Measurements from ENCODE around the gene HOXB1. TPM values are rescaled to one million over a fixed set of nuclear protein-coding genes. Genes with fewer than 3 reads are reported as not detected.

The HOXB1 gene
- total and polyA plus RNA-seq, 12 donors, result not detected

DNA sequence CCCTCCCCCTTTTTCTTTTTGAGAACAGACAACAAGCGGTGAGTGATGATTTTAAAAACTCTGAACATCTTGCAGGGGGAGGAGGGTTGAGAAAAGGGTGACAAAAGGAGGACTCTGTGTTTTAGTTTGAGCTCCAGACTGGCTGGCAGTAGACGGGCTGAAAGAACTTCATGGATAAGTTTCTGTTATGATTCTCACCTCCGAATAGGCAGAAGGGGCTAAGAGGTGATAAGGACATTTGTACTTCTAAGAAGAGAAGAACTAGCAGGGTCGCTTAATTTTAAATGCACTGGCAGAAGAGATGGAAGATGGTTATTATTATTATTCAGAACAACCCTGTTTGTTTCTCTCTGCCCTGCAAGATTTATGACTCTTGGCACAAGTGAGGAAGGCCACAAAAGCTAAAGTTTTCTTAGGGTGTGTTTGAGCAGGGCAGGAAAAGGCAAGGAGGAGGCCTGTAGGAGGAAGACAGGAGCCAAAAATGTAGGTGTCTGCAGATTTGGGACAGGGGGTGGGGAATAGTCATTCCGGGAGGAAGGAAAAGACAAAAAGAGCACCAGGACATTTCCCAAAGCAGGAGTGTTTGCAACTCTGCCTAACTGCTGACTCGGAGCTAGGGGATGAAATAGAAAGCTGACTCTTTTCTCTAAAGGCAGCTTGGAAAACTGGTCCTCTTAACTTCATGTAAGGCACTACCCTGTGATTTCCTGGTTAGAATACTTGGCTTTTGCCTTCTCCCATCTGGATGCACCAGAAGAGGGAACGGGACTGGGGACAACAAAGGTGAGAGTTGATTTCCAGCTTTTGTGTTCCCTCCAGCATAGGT, 26.0 kb upstream of the HOXB1 start:
- peaks cover 0 to 98% (median 90%) of the 10 kb centered on the region in 7 donors for H3K27me3 ChIP-seq
- DNase-seq, result no peak
- H3K36me3 ChIP-seq, result no peaks in the 10 kb centered on the region
- no peak overlapping the region for H3K27ac ChIP-seq
- intact Hi-C loops (cut with DNase I), result no loop called here
- no peak overlapping the region for H3K4me3 ChIP-seq
- TF ChIP-seq, protein P1, sequence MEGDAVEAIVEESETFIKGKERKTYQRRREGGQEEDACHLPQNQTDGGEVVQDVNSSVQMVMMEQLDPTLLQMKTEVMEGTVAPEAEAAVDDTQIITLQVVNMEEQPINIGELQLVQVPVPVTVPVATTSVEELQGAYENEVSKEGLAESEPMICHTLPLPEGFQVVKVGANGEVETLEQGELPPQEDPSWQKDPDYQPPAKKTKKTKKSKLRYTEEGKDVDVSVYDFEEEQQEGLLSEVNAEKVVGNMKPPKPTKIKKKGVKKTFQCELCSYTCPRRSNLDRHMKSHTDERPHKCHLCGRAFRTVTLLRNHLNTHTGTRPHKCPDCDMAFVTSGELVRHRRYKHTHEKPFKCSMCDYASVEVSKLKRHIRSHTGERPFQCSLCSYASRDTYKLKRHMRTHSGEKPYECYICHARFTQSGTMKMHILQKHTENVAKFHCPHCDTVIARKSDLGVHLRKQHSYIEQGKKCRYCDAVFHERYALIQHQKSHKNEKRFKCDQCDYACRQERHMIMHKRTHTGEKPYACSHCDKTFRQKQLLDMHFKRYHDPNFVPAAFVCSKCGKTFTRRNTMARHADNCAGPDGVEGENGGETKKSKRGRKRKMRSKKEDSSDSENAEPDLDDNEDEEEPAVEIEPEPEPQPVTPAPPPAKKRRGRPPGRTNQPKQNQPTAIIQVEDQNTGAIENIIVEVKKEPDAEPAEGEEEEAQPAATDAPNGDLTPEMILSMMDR (IDR thresholded peaks at IDR 0.05), result no peak
- no peak for ATAC-seq
- peaks cover 0 to 26% (median 0%) of the 10 kb centered on the region in 9 donors for H3K4me1 ChIP-seq
- no peaks in the 10 kb centered on the region for H3K9me3 ChIP-seq
- 40 to 43% methylated on average over 7 of the region's 7 CpGs for WGBS, 2 donors

DNA sequence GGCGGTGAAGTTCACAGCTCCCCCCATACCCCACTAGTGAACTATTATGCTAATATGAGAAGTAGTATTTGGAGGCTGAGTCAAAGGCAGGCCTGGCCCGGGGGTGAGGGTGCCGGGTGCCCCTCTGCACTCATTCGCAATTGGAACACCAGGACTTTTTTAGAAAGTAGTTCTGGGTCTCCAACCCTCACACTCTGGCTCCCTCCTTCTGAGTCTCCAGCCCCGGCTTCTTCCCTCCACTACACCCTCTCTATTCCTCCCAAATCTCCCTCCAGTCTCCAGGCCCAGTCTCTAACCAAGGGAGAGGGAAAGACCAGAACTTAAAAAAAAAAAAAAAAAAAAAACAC, 25.4 kb upstream of the HOXB1 start:
- ATAC-seq, result no peak
- WGBS, 2 donors, result 46 to 52% methylated on average over 5 of the region's 5 CpGs
- Histone ChIP-seq H3K4me3 (no peak overlapping the region), H3K27ac (no peak overlapping the region), H3K4me1 (peaks cover 0 to 26% (median 0%) of the 10 kb centered on the region in 9 donors), H3K36me3 (peaks cover 0 to 4% (median 0%) of the 10 kb centered on the region in 9 donors), H3K9me3 (no peaks in the 10 kb centered on the region), H3K27me3 (peaks cover 0 to 98% (median 90%) of the 10 kb centered on the region in 7 donors)
- TF ChIP-seq, protein P1 (IDR thresholded peaks at IDR 0.05), result no peak
- intact Hi-C loops (cut with DNase I), result no loop called here
- no peak for DNase-seq

DNA sequence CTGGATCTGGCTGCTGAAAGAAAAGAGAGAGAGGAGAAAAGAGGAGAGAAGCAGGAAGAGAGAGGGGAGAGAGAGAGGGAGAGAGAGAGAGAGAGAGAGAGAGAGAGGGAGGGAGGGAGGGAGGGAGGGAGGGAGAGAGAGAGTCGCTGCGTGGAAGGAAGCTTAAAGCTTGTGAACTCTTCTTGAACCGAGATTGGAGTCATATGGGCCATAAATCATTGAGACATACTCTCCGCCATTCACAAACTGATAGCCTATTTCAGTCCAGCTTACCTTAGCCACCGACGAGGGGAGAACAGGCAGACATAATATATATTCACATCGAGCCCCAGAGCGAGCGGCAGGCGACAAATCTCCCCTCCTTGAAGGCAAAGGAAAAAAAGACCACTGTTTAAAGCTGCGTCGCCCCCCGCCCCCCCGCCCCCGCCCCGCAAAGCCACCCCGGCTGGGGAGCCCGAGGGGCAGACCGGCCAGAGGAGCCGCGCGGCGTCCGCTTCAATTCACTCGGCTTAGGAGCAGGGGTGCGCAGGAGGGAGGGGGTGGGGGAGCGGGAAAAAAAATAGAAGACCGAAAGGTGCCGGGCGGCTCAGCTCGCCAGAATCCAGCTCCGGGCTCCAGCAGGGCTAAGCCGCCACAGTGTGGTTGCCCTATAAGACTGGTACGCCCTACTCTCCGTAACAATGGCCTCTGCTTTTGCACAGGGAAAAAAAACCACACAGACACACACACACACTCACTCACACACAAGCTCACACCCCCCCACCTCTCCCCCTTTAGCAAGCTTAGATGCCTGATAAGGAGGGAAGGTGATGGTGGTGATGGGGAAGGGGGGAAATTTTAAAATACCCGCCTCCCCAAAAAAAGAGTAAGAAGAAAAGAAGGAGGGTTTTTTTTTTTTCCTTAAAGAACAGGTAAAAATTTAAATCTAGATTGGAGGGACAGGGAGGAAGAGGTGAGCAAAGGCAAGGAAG, 24.7 kb upstream of the HOXB1 start:
- Histone ChIP-seq H3K4me1 (peaks cover 0 to 26% (median 0%) of the 10 kb centered on the region in 9 donors), H3K27ac (peak overlapping the region in 6 of 10 donors; percentile 21 to 64 (median 50))

More for the DNA sequence above, 24.7 kb upstream of the HOXB1 start:
- Histone ChIP-seq H3K27me3 (peaks cover 0 to 100% (median 93%) of the 10 kb centered on the region in 7 donors), H3K36me3 (peaks cover 0 to 4% (median 0%) of the 10 kb centered on the region in 9 donors), H3K4me3 (peak overlapping the region in 9 of 10 donors; percentile 25 to 54 (median 43)), H3K9me3 (no peaks in the 10 kb centered on the region)
- 15 to 18% methylated on average over 33 to 36 of the region's 36 CpGs for WGBS, 2 donors
- ATAC-seq, result peak in 2 of 8 donors; percentile 13 to 47
- no peak for DNase-seq
- intact Hi-C loops (cut with DNase I), result no loop called here
- TF ChIP-seq, protein P1 (IDR thresholded peaks at IDR 0.05), result no peak
